ENCODE results near the gene ACP3.

The ACP3 gene

GRCh38 chr3:132318451-132318850, 1.2 kb downstream of the ACP3 start:
- no peak for DNase-seq

- DNase-seq, result no peak
These were observed 4.1 kb downstream of the ACP3 start for GRCh38 chr3:132321304-132321703.

DNA sequence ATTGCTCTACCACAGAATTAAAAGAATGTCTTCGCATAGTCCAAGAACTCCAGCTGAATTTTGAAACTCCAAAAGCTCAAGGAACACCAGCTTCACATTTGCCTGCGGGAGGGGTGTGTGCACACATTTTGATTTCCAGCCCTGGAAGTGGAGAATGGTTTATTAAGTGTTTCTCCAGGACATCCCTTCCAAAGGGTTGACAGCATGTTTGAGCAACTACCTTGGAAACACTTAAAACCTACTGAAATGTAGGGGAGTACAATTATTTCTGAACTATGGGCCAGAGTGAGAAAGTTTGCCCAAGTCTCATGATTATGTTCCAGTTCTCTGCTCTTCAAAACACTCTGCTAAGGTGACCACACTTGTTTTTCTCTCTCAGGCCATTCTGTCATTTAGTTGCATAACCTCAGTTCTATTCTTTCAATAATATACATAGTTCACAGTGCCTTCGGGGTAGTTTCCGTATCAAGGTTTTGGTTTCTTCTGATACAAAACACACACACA, 7.9 kb downstream of the ACP3 start:
- no peak for DNase-seq

- DNase-seq, result no peak
These were observed 8.4 kb downstream of the ACP3 start for GRCh38 chr3:132325634-132326033.

DNA sequence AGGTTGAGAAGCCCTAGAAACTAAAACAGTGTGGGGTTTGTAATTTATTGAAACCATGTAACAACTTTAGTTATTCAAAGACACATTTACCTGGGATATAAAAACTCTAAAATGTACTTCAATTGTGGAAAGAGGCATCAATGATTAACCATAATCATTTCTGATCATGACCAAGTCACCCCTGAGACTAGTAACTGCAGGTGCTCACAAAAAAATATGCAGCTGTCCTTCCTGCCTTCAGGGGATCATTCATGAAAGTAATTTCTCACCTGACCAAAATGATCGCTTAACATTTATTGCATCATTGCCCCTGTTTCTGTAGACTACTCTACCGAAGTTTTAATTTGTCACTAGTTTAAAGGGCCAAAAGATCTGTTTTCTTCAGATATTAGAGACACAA, 9.0 kb downstream of the ACP3 start:
- no peak for DNase-seq

DNA sequence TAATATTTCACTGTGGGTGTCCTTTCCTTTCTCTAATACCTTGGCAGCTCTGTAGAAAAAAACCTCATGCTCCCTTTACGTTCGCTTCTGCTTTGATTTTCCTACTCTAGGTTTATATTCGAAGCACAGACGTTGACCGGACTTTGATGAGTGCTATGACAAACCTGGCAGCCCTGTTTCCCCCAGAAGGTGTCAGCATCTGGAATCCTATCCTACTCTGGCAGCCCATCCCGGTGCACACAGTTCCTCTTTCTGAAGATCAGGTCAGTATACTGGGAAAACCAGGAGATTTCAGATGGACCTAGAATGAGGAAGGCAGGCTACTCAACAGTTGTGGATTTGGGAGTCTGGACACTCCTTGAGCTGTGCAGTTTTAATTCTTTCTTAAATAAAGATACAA, 14.9 kb downstream of the ACP3 start:
- no peak for DNase-seq

- no peak for DNase-seq
These were observed 15.3 kb downstream of the ACP3 start for GRCh38 chr3:132332508-132332907.

GRCh38 chr3:132341746-132342145, 24.5 kb downstream of the ACP3 start:
- no peak for DNase-seq

DNA sequence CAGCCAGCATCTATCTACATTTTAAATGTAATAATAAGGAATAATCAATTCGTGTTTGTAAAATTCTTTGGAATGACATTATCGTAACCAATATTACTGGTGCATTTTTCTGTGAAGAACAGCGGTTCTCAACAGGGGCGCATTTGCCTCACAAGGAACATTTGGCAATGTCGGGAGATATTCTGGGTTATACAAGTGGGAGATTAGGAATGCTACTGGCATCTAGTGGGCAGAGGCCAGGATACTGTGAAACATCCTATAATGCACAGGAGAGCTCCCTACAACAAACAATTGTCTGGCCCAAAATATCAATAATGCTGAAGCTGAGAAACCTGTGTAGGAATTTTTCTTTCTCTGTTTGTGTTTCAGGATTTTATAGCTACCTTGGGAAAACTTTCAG, 25.0 kb downstream of the ACP3 start:
- DNase-seq, result no peak

DNA sequence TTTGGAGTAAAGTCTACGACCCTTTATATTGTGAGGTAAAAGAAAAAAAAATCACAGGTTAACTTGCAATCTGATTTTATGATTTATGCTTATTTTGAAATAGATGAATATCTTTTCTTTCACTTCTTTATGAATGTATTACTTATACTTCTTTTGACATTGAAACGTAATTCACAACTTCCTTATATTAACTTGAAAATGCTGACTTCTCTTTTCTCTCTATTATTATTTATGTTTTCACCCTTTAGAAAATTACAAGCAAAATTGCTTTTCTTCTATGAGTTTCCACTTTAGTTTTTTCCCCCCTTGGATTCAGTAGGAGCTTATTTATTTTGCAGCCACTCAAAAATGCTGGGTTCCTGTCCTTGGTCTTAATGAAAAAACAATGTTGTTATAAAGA, 25.4 kb downstream of the ACP3 start:
- DNase-seq, result no peak

GRCh38 chr3:132343018-132343612, 25.9 kb downstream of the ACP3 start:
- DNase-seq, result no peak

GRCh38 chr3:132344666-132345280, 27.6 kb downstream of the ACP3 start:
- DNase-seq, result no peak

GRCh38 chr3:132346841-132347736, 29.9 kb downstream of the ACP3 start:
- DNase-seq, result no peak

- no peak for DNase-seq
These were observed 30.6 kb downstream of the ACP3 start for GRCh38 chr3:132347811-132348210.

DNA sequence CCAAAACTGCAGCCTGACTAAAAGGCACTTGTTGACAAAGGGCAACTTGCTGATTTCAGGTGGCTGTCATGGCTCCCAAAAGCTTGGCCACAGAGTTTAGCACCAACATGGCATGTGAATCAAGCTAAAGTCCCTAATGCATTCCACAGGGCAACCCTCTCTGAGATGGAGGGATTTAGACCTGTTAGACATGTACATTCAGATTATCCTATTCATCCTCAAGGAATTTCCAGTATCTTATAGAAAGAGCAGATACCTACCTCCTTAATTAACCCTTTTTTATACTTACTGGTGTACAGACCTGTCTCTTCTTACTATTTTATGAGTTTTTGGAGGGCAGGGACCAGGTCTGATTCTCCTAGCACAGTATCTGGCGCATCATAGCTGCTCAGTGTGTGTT, 31.3 kb downstream of the ACP3 start:
- no peak for DNase-seq

- no peak for DNase-seq
These were observed 33.6 kb downstream of the ACP3 start for GRCh38 chr3:132350814-132351213.

- no peak for DNase-seq
These were observed 34.1 kb downstream of the ACP3 start for GRCh38 chr3:132351222-132351806.

- peak; percentile 67 to 76 for DNase-seq
These were observed 35.4 kb downstream of the ACP3 start for GRCh38 chr3:132352556-132353143.

DNA sequence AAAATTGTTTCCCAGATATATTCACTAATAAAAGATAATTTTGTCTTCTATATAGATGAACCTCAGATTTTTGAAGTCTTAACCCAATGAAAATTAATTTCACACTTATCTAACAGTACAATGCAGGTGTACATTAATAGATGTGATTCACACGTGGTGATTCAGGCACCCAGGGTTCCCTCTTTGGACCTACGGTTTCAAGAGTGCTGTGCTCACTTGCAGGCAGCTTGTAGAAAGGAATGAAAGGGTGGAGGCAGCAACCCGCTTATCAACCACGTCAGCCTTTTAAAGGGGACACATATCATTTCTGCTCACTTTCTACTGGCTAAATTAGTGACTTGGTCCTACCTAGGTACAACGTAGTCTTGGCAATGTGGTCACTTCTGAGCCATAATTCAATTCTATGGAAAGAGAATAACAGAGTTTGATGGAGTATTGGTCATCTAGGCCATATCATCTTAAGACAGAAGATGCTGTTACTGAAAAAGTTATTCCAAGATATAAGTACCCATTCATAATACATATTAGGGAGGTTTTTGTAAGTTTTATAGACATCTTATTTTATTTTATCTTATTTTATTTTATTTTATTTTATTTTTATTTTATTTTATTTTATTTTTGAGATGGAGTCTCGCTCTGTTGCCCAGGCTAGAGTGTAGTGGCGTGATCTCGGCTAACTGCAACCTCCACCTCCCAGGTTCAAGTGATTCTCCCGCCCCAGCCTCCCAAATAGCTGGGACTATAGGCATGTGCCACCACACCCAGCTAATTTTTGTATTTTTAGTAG, 37.9 kb downstream of the ACP3 start:
- DNase-seq, result no peak

- no peak for DNase-seq
These were observed 39.4 kb downstream of the ACP3 start for GRCh38 chr3:132356568-132356967.

DNA sequence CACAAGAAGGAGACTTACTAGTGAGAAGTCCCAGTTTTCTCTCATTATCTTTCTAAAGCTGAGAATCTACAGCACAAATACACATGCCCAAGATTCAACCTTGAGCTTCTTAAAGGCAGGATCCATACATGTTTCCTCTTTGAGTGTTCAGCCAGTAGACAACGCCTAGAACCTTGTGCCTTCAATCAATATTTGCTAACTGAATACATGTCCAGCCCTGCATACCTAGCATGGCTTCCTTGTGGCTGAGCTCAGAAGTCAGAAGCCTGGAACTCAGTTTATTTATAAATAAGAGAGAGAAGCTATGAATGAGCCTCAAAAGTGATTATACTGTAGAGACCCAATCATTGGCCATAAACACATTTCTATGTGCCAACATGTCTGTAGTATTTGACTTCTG, 43.5 kb downstream of the ACP3 start:
- no peak for DNase-seq

GRCh38 chr3:132362329-132362728, 45.1 kb downstream of the ACP3 start:
- no peak for DNase-seq
